ENCODE results near the gene RAPGEFL1. TPM values are rescaled to one million over a fixed set of nuclear protein-coding genes. Genes with fewer than 3 reads are reported as not detected.
"Not testable (repeated sequence)": the region's sequence is repeated elsewhere in the genome, so short reads cannot be mapped to it uniquely, and the experiment has no call there.

Gene RAPGEFL1
- total RNA-seq, 1 donor from 2014 or later = 6.8 TPM

DNA sequence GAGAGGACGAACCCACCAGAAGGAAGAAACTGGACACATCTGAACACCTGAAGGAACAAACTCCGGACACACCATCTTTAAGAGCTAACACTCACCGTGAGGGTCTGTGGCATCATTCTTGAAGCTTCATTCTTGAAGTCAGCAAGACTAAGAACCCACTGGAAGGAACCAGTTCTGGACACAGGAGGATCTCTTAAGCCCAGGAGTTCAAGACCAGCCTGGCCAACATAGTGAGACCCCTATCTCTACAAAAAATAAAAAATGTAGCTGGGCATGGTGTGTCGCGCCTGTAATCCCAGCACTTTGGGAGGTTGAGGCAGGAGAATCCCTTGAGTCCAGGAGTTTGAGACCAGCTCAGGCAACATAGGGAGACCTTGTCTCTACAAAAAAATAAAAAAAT is 21.3 kb downstream of the RAPGEFL1 start:
- H3K4me3 Mint-ChIP-seq = no peak overlapping the region
- no peak overlapping the region for H3K27ac ChIP-seq
- H3K4me3 ChIP-seq = no peak overlapping the region
- peaks cover 4% of the 10 kb centered on the region for H3K27me3 Mint-ChIP-seq (ENCODE audit: insufficient read depth, low read depth)
- no peaks in the 10 kb centered on the region for H3K36me3 ChIP-seq
- H2AFZ ChIP-seq (replicated peaks) = no peak overlapping the region
- peaks cover 4% of the 10 kb centered on the region for H3K36me3 Mint-ChIP-seq
- no peak for DNase-seq (ENCODE audit: low spot score)
- TF ChIP-seq, protein P1, sequence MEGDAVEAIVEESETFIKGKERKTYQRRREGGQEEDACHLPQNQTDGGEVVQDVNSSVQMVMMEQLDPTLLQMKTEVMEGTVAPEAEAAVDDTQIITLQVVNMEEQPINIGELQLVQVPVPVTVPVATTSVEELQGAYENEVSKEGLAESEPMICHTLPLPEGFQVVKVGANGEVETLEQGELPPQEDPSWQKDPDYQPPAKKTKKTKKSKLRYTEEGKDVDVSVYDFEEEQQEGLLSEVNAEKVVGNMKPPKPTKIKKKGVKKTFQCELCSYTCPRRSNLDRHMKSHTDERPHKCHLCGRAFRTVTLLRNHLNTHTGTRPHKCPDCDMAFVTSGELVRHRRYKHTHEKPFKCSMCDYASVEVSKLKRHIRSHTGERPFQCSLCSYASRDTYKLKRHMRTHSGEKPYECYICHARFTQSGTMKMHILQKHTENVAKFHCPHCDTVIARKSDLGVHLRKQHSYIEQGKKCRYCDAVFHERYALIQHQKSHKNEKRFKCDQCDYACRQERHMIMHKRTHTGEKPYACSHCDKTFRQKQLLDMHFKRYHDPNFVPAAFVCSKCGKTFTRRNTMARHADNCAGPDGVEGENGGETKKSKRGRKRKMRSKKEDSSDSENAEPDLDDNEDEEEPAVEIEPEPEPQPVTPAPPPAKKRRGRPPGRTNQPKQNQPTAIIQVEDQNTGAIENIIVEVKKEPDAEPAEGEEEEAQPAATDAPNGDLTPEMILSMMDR (IDR thresholded peaks at IDR 0.05) = no peak
- no peak for TF ChIP-seq EZH2phosphoT487 (IDR thresholded peaks at IDR 0.05)
- TF ChIP-seq EZH2 (IDR thresholded peaks at IDR 0.05) = no peak
- no peak overlapping the region for H3K9ac ChIP-seq
- H3K4me1 Mint-ChIP-seq = peaks cover 8% of the 10 kb centered on the region
- H3K4me1 ChIP-seq = peaks cover 4% of the 10 kb centered on the region
- no peak overlapping the region for H3K27ac Mint-ChIP-seq
- H3K79me2 ChIP-seq (ENCODE audit: low read depth) = no peaks in the 10 kb centered on the region
- no peaks in the 10 kb centered on the region for H4K20me1 ChIP-seq (ENCODE audit: low read depth)
- H3K27me3 ChIP-seq = no peaks in the 10 kb centered on the region
- no peaks in the 10 kb centered on the region for H3K9me3 ChIP-seq (ENCODE audit: low read depth)
- no peaks in the 10 kb centered on the region for H3K9me3 Mint-ChIP-seq
- no peaks in the 10 kb centered on the region for H3F3A ChIP-seq (ENCODE audit: low read depth)
- no peak overlapping the region for H3K4me2 ChIP-seq

DNA sequence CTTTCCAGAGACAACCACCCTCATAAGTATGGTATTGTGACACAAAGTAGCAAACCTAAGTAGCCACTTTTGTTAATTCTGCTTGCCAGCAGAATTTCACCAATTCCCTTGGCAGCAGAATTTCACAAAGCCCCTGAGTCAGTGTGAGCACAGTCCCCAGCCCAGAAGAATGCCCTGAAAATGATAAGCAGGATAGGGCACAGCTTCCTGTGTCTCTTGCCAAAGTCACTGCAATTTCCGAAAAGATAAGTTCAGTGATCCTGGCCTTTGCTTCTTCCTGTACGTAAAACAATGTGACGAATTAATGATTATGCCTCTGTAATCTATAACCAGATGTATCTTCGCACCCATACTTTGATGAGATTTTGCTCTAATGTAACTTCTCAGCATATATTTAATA is 25.9 kb downstream of the RAPGEFL1 start:
- Mint-ChIP-seq H3K9me3 (no peaks in the 10 kb centered on the region), H3K27ac (no peak overlapping the region), H3K27me3 (ENCODE audit: insufficient read depth, low read depth) (peaks cover 6% of the 10 kb centered on the region), H3K4me3 (no peak overlapping the region), H3K4me1 (peaks cover 5% of the 10 kb centered on the region), H3K36me3 (no peaks in the 10 kb centered on the region)
- H2AFZ ChIP-seq (replicated peaks) = no peak overlapping the region
- H3K4me1 ChIP-seq = no peaks in the 10 kb centered on the region
- no peaks in the 10 kb centered on the region for H3K36me3 ChIP-seq
- H3K4me2 ChIP-seq = no peak overlapping the region
- no peaks in the 10 kb centered on the region for H3K27me3 ChIP-seq
- TF ChIP-seq, protein P1 (IDR thresholded peaks at IDR 0.05) = no peak
- TF ChIP-seq EZH2phosphoT487 (IDR thresholded peaks at IDR 0.05) (no peak), EZH2 (IDR thresholded peaks at IDR 0.05) (no peak)
- no peak overlapping the region for H3K9ac ChIP-seq
- no peaks in the 10 kb centered on the region for H4K20me1 ChIP-seq (ENCODE audit: low read depth)
- no peak overlapping the region for H3K4me3 ChIP-seq
- H3K27ac ChIP-seq = no peak overlapping the region
- peaks cover 2% of the 10 kb centered on the region for H3F3A ChIP-seq (ENCODE audit: low read depth)
- DNase-seq (ENCODE audit: low spot score) = no peak
- no peaks in the 10 kb centered on the region for H3K79me2 ChIP-seq (ENCODE audit: low read depth)
- no peaks in the 10 kb centered on the region for H3K9me3 ChIP-seq (ENCODE audit: low read depth)

DNA sequence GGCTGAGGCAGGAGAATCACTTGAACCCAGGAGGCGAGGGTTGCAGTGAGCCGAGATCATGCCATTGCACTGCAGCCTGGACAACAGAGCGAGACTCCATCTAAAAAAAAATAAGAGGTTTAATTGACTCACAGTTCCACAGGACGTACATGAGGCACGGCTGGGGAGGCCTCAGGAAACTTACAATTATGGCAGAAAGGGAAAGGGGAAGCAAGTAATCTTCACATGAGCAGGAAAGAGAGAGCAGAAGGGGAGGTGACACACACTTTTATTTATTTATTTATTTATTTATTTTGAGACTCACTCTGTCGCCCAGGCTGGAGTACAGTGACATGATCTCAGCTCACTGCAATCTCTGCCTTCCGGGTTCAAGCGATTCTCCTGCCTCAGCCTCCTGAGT is 28.9 kb downstream of the RAPGEFL1 start:
- H3K36me3 Mint-ChIP-seq; DNase-seq (ENCODE audit: low spot score); H2AFZ ChIP-seq (replicated peaks); H3K4me2 ChIP-seq; H3K27ac ChIP-seq; H3K27me3 Mint-ChIP-seq (ENCODE audit: insufficient read depth, low read depth); H3K27me3 ChIP-seq; H3K79me2 ChIP-seq (ENCODE audit: low read depth); H3K9me3 ChIP-seq (ENCODE audit: low read depth); H3K4me1 ChIP-seq; H3K36me3 ChIP-seq; H3K4me3 Mint-ChIP-seq; H3K4me1 Mint-ChIP-seq; H3K4me3 ChIP-seq; H4K20me1 ChIP-seq (ENCODE audit: low read depth); H3F3A ChIP-seq (ENCODE audit: low read depth); H3K27ac Mint-ChIP-seq; H3K9me3 Mint-ChIP-seq; H3K9ac ChIP-seq: not testable (repeated sequence)

DNA sequence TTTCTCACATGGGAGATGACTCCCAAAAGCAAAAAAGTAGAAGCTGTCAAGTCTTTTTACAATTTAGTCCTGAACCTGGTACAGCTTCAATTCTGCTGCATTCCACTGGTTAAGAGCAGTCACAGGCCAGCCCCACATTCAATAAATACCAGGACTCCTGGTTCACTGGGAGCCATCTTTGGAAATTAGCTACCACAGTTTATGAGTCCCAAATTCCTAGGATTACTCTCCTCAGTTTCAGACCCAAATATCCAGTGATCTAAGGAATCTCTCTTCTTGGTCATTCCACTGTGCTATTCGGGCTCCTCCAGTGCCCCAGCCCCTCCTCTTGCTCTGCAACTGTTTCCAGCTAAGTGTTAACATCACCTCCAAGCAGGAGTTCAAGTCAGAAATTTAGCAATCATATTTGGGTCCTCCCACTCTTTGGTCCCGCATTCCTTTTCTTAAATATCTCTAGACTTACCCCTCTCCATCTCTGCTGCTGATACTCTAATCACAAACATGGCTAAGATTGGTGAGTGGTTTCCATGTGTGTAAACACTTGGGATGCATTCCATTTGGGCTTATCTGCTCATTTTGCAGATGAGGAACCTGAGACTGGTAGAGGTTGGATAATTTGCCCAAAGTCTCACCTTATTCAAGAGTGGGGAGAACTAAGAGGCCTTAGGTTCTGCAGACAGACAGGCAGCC is 32.3 kb downstream of the RAPGEFL1 start:
- peak overlapping the region; percentile 20 for H3K27ac Mint-ChIP-seq
- H3K9ac ChIP-seq = no peak overlapping the region
- H3K9me3 ChIP-seq (ENCODE audit: low read depth) = no peaks in the 10 kb centered on the region
- H3K36me3 ChIP-seq = no peaks in the 10 kb centered on the region
- no peak overlapping the region for H3K4me3 ChIP-seq
- no peak overlapping the region for H3K27ac ChIP-seq
- H3K4me3 Mint-ChIP-seq = no peak overlapping the region
- no peak for TF ChIP-seq EZH2 (IDR thresholded peaks at IDR 0.05)
- TF ChIP-seq, protein P1 (IDR thresholded peaks at IDR 0.05) = no peak
- TF ChIP-seq EZH2phosphoT487 (IDR thresholded peaks at IDR 0.05) = no peak
- DNase-seq (ENCODE audit: low spot score) = no peak
- H3K4me2 ChIP-seq = no peak overlapping the region
- no peaks in the 10 kb centered on the region for H3K27me3 ChIP-seq
- H3K36me3 Mint-ChIP-seq = no peaks in the 10 kb centered on the region
- no peaks in the 10 kb centered on the region for H3K4me1 ChIP-seq
- H2AFZ ChIP-seq (replicated peaks) = peak overlapping the region; percentile 41
- no peaks in the 10 kb centered on the region for H3K79me2 ChIP-seq (ENCODE audit: low read depth)
- no peaks in the 10 kb centered on the region for H3K9me3 Mint-ChIP-seq
- peaks cover 5% of the 10 kb centered on the region for H3K27me3 Mint-ChIP-seq (ENCODE audit: insufficient read depth, low read depth)
- peaks cover 3% of the 10 kb centered on the region for H3F3A ChIP-seq (ENCODE audit: low read depth)
- no peaks in the 10 kb centered on the region for H3K4me1 Mint-ChIP-seq
- no peaks in the 10 kb centered on the region for H4K20me1 ChIP-seq (ENCODE audit: low read depth)

DNA sequence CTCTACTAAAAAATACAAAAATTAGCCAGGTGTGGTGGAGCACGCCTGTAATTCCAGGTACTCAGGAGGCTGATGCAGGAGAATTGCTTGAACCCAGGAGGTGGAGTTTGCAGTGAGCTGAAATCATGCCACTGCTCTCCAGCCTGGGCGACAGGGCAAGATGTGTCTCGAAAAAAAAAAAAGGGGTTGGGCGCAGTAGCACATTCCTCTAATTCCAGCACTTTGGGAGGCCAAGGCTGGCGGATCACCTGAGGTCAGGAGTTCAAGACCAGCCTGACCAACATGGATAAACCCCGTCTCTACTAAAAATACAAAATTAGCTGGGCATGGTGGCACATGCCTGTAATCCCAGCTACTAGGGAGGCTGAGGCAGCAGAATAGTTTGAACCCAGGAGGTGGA is 36.6 kb downstream of the RAPGEFL1 start:
- not testable (repeated sequence) for H4K20me1 ChIP-seq (ENCODE audit: low read depth); H3K27me3 ChIP-seq; H3K27me3 Mint-ChIP-seq (ENCODE audit: insufficient read depth, low read depth); H3K36me3 ChIP-seq; H3K27ac ChIP-seq; H3K4me3 Mint-ChIP-seq; H3K27ac Mint-ChIP-seq; H3K4me3 ChIP-seq; H3K9me3 ChIP-seq (ENCODE audit: low read depth); H3K4me2 ChIP-seq; H3K9ac ChIP-seq; H3K9me3 Mint-ChIP-seq; H3K36me3 Mint-ChIP-seq; H3K79me2 ChIP-seq (ENCODE audit: low read depth); H3K4me1 Mint-ChIP-seq; DNase-seq (ENCODE audit: low spot score); H3K4me1 ChIP-seq; H2AFZ ChIP-seq (replicated peaks)
- peaks cover 16% of the 10 kb centered on the region for H3F3A ChIP-seq (ENCODE audit: low read depth)

Measured in neural progenitor cell (in vitro differentiated cells).